T-helper 1 cell treated with Interleukin-12 subunit alpha and Interleukin-12 subunit beta and Interleukin-4 antibody, amounts not matched to agents 30 ng/mL and 1 ng/mL, for 36 hours (primary cell): ENCODE measurements around the gene SHLD1. TPM values are rescaled to one million over a fixed set of nuclear protein-coding genes. Genes with fewer than 3 reads are reported as not detected.

Experiments
- intact Hi-C: fragments of 100-400 bp; cut with micrococcal nuclease; formaldehyde crosslinking; loops from one replicate; pipeline ENCODE4 v1.15.1; 2024
- total RNA-seq: library from RNA; stranded (reverse); gene quantifications from 2 replicates; pipeline ENCODE4 v1.2.3, GENCODE V29; 2022

Gene SHLD1
- total RNA-seq, 1 donor from 2014 or later = 12.5 TPM

- intact Hi-C loops = loop anchor here (2.0 to 5.0 kb wide), 2 partner anchors 107 to 252 kb away; partner anchors contain the start of genes MCM8 and TRMT6
Measured at GRCh38 chr20:5844063-5844681, 94.0 kb downstream of the SHLD1 start.

GRCh38 chr20:5845681-5846615 is 95.7 kb downstream of the SHLD1 start:
- intact Hi-C loops = loop anchor here (2.0 kb wide), 1 partner anchor 105 kb away; the partner anchor contains the start of genes MCM8 and TRMT6

GRCh38 chr20:5848711-5849505 is 98.7 kb downstream of the SHLD1 start:
- intact Hi-C loops = no loop called here

- intact Hi-C loops = no loop called here
Measured at GRCh38 chr20:5855939-5856338, 105.7 kb downstream of the SHLD1 start.

- intact Hi-C loops = no loop called here
Measured at GRCh38 chr20:5859608-5860007, 109.4 kb downstream of the SHLD1 start.

GRCh38 chr20:5862703-5863039 is 112.5 kb downstream of the SHLD1 start:
- intact Hi-C loops = no loop called here

GRCh38 chr20:5863040-5863833 is 113.0 kb downstream of the SHLD1 start:
- intact Hi-C loops = no loop called here

- intact Hi-C loops = no loop called here
Measured at GRCh38 chr20:5864428-5864827, 114.2 kb downstream of the SHLD1 start.

GRCh38 chr20:5864873-5865587 is 114.8 kb downstream of the SHLD1 start:
- intact Hi-C loops = no loop called here

GRCh38 chr20:5865604-5866003 is 115.4 kb downstream of the SHLD1 start:
- intact Hi-C loops = no loop called here

GRCh38 chr20:5870568-5870981 is 120.4 kb downstream of the SHLD1 start:
- intact Hi-C loops = no loop called here

GRCh38 chr20:5871459-5872410 is 121.5 kb downstream of the SHLD1 start:
- intact Hi-C loops = no loop called here

- intact Hi-C loops = no loop called here
Measured at GRCh38 chr20:5877128-5877527, 126.9 kb downstream of the SHLD1 start.

GRCh38 chr20:5880326-5880725 is 130.1 kb downstream of the SHLD1 start:
- intact Hi-C loops = no loop called here

- intact Hi-C loops = no loop called here
Measured at GRCh38 chr20:5881703-5882102, 131.5 kb downstream of the SHLD1 start.

GRCh38 chr20:5882166-5882565 is 132.0 kb downstream of the SHLD1 start:
- intact Hi-C loops = no loop called here

- intact Hi-C loops = no loop called here
Measured at GRCh38 chr20:5884465-5885335, 134.5 kb downstream of the SHLD1 start.

- intact Hi-C loops = no loop called here
Measured at GRCh38 chr20:5885866-5886265, 135.7 kb downstream of the SHLD1 start.
